Daoy (cell line): ENCODE results near the gene ARHGAP6. TPM values are rescaled to one million over a fixed set of nuclear protein-coding genes. Genes with fewer than 3 reads are reported as not detected.
A peak's percentile ranks its signal among the peaks of the same experiment; 100 is the strongest.

Experiments
- DNase-seq: peaks from one replicate; pipeline ENCODE4 v3.0.0-alpha.2; 2015; ENCODE audit warnings: low read depth
- total RNA-seq: library from RNA; depleted of rRNA; stranded (reverse); fragments of >200 nt; shearing (Covaris generic); gene quantifications from 2 replicates; pipeline ENCODE4 v1.2.3, GENCODE V29; 2014

ARHGAP6 gene
- total RNA-seq, 1 experiment from 2014 or later = not detected

DNA sequence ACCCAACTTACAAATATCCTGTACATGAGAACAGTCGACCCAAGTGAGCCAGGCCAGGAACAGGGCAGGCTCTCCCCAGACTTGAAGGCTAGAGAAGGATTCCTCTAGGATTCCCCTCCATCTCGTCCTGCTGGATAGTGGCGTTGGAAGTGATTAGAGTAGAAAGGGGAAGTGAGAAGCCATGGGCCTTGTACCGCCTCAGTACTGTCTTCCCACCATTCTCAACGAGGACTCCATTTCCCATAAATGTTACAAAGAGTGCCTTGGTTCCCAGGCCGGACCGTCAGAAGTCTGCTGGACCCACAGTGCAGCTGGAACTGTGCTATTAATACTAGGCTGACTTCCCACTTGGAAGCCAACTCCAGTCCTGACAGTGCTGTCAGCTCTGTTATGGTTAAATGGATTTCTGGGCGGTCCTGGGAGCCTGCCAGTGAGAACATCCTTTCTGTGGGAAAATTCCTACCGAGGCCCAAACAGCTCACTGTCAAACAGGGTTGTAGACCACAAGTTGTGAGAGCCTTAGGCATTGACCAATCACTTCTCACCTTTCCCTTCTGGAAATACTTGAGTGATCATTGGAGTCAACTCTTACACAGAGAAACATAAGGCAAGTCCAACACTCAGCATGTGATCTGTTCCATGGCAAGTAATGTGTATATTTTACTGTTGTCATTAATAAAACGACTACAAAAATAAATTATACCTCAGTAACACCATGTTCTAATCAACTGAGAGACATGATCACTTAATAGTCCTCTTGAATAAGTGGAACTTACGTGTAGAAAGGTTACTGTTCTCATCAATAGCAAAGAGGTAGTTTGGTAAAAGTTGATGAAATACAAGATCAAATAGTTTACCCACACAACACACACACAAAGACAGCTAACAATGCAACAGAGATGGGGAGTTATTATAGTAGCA, 314.1 kb downstream of the ARHGAP6 start:
- DNase-seq = peak; percentile 67

DNA sequence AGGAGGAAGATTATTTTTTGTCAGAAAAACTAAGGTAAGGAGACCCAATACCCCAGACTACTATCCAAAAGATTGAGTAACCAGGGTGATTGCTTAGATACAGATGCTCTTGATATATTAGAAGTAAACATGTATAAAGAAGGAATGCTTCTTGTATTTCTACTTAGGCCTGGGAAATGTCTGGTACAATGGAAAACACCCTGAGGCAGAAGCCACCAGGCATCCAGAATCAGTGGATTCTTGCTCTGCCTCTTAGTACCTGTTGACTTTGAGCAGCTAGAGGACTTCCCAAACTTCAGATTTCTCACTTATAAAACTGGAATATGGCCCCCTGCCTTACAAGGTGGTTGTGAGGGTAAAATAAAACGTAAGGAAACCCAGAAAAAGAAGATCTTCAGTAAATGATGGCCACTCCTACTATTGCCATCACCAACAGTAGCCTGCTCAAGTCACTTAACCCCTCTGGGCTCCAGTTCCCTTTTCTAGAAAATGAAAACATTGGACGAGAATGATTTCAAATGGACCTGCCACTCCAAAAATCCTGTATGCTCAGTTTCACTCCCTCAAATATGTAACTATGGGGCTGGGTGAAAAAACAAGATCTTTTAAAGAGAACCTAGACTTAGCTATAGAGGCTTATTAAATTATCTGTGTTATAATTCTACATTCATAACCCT, 315.9 kb downstream of the ARHGAP6 start:
- DNase-seq = no peak

DNA sequence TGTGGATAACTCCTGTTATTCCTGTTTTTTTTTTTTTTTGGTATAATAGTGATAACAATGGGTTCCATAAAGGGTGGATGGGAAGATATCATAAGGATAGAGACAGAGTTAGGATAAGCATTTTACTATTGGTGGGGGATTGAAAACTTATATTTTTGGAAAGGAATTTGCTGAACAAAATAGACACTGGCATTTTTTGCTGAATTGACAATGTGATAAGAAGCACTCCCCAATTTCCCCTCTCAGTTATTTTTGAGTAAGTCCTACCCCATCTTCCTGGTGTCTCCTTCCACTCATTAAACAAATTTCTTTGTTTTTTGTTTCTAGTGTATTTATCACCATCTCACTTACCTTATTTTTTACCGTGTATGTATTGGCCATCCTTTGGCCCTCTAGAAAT, 316.7 kb downstream of the ARHGAP6 start:
- no peak for DNase-seq

DNA sequence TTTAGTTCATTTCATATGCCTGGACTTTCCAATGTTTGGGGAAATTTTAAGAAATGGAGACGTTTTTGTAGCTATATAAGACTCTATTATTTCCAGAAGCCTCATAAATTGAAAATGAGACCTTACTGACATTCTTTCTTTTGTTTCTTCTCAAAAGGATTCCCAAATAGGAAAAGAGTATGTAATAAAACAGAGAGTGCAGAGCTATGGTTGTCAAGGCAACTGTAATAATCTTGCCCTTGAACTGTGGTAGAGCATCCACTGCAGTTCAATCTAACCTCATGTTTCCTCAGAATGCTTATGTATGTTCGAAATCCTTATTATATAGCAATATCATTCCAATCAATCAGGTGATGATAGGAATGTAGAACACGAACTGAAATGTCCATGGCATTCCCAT, 318.4 kb downstream of the ARHGAP6 start:
- DNase-seq = no peak

DNA sequence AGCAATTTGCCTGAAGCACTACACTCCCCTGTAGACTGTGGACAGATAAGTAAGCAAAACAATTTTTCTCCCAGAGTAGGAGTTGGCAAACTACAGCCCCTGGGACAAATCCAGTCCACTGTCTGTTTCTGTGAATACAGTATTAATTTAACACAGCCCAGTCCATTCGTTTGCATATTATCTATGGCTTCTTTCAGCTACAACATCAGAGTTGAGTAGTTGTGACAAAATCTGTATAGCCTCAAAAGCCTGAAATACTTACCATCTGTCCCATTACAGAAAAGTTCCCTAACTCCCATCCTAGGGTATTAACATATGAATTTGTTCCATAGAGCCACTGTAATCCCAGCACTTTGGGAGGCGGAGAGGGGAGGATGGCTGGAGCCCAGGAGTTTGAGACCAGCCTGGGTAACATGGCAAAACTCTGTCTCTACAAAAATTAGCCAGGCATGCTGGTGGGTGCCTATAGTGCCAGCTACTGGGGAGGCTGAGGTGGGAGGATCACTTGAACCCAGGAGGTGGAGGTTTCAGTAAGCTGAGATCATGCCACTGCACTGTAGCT, 319.5 kb downstream of the ARHGAP6 start:
- DNase-seq = no peak

DNA sequence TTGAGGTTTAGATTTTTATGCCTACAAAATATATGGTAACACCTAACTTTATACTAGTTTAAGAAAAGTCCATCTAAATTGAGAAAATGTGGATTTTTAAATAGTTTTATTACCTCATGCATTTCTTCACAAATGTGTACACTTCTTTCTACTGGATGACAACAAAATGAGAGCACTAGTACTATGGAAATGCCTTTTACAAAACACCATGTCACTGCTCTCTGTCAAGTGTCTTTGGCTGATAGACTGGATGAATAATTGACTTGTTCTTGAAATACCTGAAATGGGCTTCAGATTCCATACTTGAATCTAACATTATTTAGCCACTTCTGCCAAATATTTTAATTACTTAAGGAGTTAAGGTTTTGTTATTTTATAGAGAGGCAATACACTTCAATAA, 323.0 kb downstream of the ARHGAP6 start:
- no peak for DNase-seq

DNA sequence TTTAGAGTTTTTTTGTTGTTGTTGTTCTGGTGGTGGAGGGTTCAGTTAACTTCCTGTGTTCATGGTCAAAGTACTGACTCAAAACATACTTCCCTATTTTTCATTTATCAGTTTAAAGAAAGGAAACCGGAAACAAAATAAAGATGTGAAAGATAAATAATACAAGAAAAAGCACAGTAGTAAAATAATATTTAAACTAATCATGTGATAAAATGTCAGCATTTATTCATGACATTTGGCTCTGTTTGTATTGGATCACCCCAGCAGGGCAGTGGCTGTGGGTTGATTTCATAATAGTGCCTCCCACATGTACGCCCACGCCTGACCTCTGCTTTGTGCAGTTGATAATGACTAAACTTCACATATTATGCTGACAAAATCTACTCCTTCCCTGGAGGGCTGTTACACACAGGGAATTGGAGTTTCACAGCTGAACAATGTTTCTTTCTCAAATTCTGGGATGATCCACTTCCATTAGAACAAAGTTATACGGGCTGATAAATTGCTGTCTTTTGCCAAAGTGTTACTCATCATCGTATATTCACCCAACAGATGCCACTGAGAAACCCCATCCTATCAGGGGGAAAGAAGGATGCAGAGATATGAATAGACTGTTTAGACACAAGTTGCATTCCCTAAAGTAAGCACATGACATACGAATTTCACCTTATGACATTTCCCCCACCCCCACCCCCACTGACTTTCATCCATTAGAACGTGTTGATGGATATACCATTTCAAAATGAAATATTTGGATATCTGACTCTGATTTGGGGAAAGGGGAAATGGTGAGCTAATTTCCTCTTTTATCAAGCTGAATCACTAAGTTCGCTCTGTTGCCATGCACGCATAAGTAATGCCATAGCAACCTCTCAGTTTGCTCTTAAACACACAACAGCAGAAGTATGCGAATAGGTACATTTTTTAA, 324.2 kb downstream of the ARHGAP6 start:
- DNase-seq = peak; percentile 77

DNA sequence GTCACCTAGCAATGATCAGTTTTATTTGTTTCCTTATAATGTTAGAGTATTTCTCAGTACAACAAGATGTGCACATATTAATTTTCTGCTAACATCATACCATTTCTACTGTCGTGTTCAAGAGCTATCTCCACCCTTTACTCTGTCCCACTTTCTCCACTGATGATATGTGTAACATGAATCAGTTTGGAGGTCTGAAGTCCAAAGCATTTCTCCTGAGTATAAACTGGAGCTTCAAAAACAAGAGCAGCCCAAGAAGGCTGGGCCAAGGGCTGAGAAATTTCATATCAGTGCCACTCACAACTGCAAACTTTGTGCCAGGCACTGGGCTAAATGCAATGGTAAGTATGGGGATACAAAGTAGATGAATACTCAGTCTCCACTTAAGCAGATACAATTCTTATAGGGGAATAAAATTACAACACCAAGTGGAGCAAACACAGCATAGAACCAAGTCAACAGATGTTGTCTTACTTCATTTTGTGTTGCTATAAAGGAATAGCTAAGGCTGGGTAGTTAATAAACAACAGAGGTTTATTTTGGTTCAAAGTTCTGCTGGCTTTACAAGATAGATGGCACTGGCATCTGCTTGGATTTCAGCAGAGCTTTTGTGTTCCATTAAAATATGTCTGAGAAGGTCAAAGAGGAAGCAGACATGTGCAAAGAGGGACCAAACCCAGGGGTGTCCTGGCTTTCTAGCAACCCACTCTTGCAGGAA, 328.3 kb downstream of the ARHGAP6 start:
- no peak for DNase-seq

DNA sequence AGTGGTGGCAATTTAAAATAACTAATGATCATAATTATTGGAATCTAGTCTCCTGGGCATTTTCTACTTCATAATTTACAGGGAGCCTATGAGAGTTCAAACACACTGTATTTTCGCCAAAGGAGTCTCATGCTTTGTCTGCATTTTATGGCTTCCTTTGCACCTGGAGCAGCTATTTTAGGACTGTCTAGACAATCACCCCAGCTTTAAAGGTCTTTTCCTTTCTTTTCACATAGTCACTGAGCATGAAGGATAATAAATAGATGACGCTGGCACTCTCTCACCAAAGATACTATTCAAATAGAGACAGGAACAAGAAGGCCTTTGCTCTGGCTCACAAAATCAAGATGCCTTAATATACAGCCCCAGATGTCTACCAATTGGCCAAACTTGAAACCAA, 329.5 kb downstream of the ARHGAP6 start:
- no peak for DNase-seq

DNA sequence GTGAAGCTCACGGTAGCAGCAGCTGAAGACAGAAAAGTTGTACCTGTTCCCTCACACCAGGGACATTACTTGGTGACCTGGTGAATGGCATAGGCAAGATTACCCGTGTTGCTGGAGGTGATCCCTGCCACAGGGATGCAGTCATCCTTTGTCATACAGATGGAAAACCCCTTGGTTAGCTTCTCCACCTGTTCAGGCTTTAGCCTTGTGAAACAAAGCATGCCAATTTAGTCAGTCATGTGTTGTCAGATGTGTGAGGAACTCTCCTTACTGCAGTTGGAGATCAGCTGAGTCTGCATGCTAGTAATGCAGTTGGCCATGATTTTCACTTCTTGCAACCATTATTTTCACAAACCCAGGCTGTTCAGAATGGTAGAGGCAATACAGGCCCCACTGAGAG, 331.6 kb downstream of the ARHGAP6 start:
- no peak for DNase-seq

DNA sequence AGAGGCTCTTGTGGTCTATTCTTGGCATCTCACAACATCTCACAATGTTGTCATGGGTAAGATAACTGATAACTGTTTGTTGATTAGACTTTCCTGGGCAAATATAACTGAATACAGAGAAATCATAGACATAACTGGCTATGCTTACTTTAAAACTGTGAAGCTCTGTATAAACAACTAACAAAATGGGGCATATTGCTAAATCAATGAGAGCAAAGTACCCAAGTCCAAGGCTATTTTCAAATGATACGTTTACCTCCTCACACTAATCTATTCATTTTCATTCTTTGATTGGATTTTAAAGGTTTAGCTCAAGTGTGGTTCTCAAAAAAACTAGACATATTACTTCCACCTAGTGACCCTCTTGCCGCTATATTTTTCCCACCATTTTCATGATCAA, 333.9 kb downstream of the ARHGAP6 start:
- DNase-seq = no peak

DNA sequence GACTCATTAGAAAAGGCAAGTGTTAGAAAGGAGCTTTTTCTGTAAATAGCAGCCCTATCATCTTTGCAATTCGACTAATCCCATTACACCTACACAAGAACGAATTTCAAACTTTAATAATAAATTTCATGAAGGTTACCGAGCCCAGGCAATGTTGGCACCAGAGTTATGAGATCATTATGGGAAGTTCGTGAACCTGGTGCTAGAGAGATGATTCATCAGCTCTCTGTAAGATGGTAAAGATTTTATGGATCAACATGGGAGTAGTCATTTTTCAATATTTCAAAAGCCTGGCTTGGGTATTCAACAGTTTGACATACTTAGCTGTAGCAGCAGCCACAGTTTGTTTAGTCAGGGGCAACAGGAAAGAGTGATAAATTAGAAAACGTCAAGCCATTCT, 336.7 kb downstream of the ARHGAP6 start:
- DNase-seq = no peak

DNA sequence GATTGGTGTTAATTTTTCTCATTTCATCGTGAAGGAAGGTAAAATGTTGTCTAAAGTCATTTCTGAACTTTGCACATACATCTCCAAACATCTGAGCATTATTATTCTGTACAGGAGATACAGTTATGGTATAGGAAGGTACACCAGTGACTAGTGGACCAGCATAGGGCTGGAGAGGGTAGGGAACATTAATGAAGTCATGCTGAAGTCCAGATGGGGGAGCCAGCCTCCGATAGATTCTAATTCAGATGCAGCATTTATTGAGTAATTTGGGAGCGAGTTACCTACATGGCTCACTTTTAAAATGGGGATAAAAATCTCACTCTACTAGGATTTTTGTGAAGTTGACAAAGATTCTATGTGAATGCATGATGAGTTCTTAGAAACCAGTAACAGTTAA, 337.6 kb downstream of the ARHGAP6 start:
- DNase-seq = no peak

DNA sequence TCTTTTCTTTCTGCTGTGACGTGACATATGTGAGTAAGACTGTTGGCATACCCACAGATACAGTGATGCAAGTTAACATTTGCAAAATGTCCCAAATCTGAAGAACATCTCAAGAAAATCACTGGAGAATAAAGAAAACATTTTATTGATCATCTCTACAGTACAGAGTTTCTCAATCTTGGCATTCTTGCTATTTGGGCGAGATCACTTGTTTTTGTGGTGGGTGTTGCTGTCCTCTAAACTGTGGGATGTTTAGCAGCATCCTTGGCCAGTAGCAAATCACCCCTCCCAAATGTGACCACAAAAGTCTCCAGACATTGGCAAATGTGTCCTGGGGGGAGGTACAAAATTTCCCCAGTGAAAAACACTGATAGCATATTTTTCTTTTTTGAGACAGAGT, 343.7 kb downstream of the ARHGAP6 start:
- DNase-seq = no peak

DNA sequence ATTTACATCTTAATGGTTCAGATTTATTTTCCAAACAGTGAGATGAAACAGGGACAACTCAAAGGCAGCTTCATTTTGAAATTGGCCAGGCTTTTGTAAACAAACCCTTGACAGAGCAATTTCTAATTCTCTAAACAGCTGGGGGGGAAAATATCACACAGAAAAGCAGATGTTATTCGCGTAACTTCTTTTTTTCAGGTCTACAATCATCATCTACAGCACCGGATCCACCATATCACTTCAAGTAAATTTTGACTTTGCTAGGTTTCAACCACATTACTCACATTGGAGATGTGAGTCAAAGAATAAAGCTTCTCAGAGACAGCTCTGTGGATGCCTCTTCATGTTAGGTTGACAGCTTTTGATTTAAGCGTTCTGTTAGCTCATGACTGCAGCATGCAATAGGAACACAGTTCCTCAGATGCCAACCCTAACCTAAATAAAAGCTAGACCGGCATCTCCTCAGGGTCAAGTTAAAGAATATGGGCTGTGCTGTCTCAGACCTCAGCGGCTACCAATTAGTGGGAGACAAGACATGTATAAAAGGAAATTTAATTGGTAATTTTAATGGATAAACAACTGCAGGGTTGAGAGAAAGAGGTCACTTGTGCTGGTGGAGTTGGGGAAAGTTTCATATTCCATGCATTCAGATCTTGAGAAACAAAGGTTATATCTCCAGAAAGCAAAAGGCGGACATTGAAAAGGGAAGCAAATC, 345.8 kb downstream of the ARHGAP6 start:
- DNase-seq = no peak

DNA sequence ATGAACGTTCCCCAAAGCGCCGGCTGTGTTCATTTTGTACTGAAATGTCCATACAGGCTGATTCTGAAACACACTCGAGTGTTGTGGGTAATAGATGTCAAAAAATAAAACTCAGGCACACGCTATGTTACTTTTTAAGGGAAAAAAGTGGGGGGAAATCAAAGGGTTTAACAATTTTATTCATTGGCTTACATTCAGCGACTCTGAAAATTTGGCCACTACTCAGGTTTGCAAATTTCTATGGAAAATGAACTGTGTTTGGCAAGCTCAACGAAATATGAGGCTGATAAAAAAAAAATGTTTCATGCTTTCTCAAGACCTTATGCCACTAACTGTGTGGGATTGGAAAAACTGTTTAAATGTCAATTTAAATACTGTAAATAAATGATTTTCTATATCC, 354.0 kb downstream of the ARHGAP6 start:
- DNase-seq = no peak

DNA sequence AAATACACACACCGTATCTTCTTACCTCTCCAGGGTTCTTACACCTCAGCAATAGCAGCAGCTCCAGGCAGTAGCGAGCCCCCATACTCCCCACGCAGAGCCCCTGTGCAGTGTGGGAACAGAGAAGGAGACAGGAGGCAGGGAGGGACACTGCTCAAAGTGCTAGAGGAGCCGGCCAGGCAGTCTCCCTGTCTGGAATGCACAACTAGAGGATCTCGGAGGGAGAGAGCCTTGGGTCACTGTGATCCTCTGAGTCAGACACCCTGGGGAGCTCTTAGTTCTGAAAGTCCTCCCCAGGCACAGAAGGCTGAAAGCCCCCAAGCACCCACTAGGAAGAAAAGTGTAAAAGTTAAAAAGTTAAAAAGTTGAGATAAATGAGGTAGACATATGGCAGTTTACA, 356.5 kb downstream of the ARHGAP6 start:
- DNase-seq = no peak

DNA sequence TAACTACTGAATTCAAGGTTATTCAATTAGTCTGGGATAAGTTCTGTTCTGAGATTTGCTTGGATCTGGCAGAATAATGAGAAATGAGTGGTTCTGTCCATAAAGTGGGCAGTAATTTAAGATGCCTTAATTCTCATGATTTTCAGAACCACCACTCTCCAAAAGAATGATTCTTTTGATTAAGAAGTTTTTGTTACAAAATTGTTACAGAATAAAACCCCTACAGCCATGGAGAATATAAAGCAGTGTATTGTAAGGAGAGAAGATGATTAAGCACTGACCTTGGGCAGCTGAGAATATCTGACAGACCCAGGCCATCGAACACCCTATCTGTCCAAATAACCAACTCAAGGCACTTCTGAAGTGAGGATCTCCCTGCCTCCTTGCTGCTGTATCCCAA, 360.1 kb downstream of the ARHGAP6 start:
- no peak for DNase-seq

DNA sequence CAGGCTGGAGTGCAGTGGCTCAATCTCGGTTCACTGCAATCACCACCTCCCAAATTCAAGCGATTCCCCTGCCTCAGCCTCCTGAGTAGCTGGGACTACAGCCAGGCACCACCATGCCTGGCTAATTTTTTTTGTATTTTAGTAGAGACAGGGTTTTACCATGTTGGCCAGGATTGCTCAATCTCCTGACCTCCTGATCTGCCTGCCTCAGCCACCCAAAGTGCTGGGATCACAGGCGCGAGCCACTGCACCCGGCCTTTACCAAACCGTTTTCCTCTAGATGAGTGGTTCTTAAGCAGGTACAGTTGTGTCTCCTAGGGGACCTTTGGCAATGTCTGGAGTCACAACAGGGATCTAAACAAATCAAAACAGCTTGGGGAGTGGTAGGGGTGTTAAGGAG, 360.9 kb downstream of the ARHGAP6 start:
- DNase-seq = no peak

DNA sequence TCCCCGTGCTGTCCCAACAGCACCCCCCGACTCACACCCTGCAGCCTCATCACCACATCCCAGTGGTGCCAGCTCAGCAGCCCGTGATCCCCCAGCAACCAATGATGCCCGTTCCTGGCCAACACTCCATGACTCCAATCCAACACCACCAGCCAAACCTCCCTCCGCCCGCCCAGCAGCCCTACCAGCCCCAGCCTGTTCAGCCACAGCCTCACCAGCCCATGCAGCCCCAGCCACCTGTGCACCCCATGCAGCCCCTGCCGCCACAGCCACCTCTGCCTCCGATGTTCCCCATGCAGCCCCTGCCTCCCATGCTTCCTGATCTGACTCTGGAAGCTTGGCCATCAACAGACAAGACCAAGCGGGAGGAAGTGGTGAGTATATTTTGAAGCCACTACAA, 367.1 kb downstream of the ARHGAP6 start:
- no peak for DNase-seq

DNA sequence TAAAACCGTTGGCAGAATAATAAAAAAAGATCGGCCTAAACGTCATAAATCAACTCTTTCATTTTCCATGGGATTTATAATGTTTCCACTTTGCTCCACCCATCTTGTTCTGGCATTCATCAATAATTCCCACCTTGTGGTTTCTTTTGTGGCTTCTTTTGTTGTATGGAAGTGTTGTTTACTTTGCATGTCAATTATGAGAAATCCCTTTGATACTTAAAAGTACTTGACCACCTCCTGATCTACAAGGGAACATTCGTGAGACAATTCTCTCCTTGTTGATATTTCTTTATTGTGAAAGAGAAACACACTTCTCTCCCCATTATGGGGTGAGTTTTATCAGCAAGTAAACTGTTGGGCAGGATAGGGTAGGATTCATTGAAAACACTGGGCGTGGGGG, 369.7 kb downstream of the ARHGAP6 start:
- no peak for DNase-seq
